GM21367 (cell line): ENCODE results near the gene FOXO3.
"Not testable (repeated sequence)": the region's sequence is repeated elsewhere in the genome, so short reads cannot be mapped to it uniquely, and the experiment has no call there.

ENCODE experiments used
- ATAC-seq: cut with Tn5 transposase; IDR thresholded peaks from one replicate; pipeline ENCODE4 v1.9.1; 2021; ENCODE audit not compliant: unreplicated experiment

Gene FOXO3

GRCh38 chr6:108560463-108561308 is at the start of gene FOXO3:
Gene FOXO3 (plus strand): TSS chr6:108560917. CDS start chr6:108561209, 292 bp downstream.
- ATAC-seq = no peak

GRCh38 chr6:108518714-108519576 is 41.8 kb upstream of the FOXO3 start:
- ATAC-seq = no peak

- no peak for ATAC-seq
Observed at GRCh38 chr6:108521616-108522107, 39.1 kb upstream of the FOXO3 start.

GRCh38 chr6:108523697-108524096 is 37.0 kb upstream of the FOXO3 start:
- ATAC-seq = no peak

GRCh38 chr6:108524528-108525248 is 36.0 kb upstream of the FOXO3 start:
- no peak for ATAC-seq

- ATAC-seq = no peak
Observed at GRCh38 chr6:108526739-108527174, 34.0 kb upstream of the FOXO3 start.

GRCh38 chr6:108528878-108529277 is 31.8 kb upstream of the FOXO3 start:
- ATAC-seq = no peak

GRCh38 chr6:108531332-108531731 is 29.4 kb upstream of the FOXO3 start:
- ATAC-seq = no peak

- ATAC-seq = no peak
Observed at GRCh38 chr6:108535114-108535742, 25.5 kb upstream of the FOXO3 start.

GRCh38 chr6:108535920-108536535 is 24.7 kb upstream of the FOXO3 start:
- ATAC-seq = not testable (repeated sequence)

- ATAC-seq = no peak
Observed at GRCh38 chr6:108541843-108542759, 18.6 kb upstream of the FOXO3 start.

- ATAC-seq = no peak
Observed at GRCh38 chr6:108543175-108543940, 17.4 kb upstream of the FOXO3 start.

GRCh38 chr6:108544606-108545005 is 16.1 kb upstream of the FOXO3 start:
- ATAC-seq = no peak

- ATAC-seq = no peak
Observed at GRCh38 chr6:108546079-108547049, 14.4 kb upstream of the FOXO3 start.

- no peak for ATAC-seq
Observed at GRCh38 chr6:108549241-108549640, 11.5 kb upstream of the FOXO3 start.

GRCh38 chr6:108549741-108550140 is 11.0 kb upstream of the FOXO3 start:
- ATAC-seq = no peak

- no peak for ATAC-seq
Observed at GRCh38 chr6:108550256-108550655, 10.5 kb upstream of the FOXO3 start.
